ENCODE measurements around the gene ATRNL1.

The ATRNL1 gene

DNA sequence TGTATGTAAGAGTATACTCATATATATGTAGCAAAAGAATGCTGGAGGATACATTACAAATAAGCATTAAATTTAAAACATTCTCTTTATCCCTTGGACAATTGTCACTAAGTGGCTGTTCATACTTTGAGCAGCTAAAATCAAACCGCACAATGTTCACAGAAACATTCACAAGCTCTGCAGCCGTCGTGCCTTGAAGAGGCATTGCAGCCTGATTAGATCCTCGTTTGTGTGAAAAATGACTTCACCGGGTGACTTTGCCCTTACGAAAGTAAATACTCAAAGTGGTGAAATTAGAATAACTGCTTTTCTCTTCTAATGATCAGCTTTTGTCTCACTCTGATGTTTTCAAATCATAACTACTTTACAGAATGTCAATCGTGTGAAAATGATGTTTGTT is 860.8 kb downstream of the ATRNL1 start:
- H3K27ac ChIP-seq (ENCODE audit: low read length): no peak overlapping the region

GRCh38 chr10:115956225-115957011 is 863.3 kb downstream of the ATRNL1 start:
- no peak overlapping the region for H3K9ac ChIP-seq (ENCODE audit: low read depth, low read length)
- H3K27me3 ChIP-seq (ENCODE audit: insufficient read depth, low read length, poor library complexity): no peaks in the 10 kb centered on the region
- no peak overlapping the region for H3K4me3 ChIP-seq (ENCODE audit: low read depth in 1 of 2, low read length in 2 of 2)
- TF ChIP-seq, protein P1, sequence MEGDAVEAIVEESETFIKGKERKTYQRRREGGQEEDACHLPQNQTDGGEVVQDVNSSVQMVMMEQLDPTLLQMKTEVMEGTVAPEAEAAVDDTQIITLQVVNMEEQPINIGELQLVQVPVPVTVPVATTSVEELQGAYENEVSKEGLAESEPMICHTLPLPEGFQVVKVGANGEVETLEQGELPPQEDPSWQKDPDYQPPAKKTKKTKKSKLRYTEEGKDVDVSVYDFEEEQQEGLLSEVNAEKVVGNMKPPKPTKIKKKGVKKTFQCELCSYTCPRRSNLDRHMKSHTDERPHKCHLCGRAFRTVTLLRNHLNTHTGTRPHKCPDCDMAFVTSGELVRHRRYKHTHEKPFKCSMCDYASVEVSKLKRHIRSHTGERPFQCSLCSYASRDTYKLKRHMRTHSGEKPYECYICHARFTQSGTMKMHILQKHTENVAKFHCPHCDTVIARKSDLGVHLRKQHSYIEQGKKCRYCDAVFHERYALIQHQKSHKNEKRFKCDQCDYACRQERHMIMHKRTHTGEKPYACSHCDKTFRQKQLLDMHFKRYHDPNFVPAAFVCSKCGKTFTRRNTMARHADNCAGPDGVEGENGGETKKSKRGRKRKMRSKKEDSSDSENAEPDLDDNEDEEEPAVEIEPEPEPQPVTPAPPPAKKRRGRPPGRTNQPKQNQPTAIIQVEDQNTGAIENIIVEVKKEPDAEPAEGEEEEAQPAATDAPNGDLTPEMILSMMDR (IDR thresholded peaks at IDR 0.05; ENCODE audit: borderline replicate concordance, extremely low read depth, low read length, poor library complexity, severe bottlenecking): no peak
- TF ChIP-seq EZH2 (IDR thresholded peaks at IDR 0.05; ENCODE audit: borderline replicate concordance, low read depth, low read length, severe bottlenecking): no peak
- DNase-seq: no peak
- H3K9me3 ChIP-seq (ENCODE audit: insufficient read depth, low read length, severe bottlenecking): no peaks in the 10 kb centered on the region
- no peak overlapping the region for H2AFZ ChIP-seq (ENCODE audit: low read depth, low read length)
- H3K4me2 ChIP-seq (ENCODE audit: insufficient read depth, low read length): no peak overlapping the region
- no peaks in the 10 kb centered on the region for H3K4me1 ChIP-seq (ENCODE audit: insufficient read depth, low read length)
- H4K20me1 ChIP-seq (ENCODE audit: insufficient read depth, low read length): no peaks in the 10 kb centered on the region
- H3K27ac ChIP-seq (ENCODE audit: low read length): no peak overlapping the region
- H3K79me2 ChIP-seq (ENCODE audit: insufficient read depth, low read length): no peaks in the 10 kb centered on the region
- H3K36me3 ChIP-seq (ENCODE audit: insufficient read depth, low read length): no peaks in the 10 kb centered on the region
- no peak for ATAC-seq (ENCODE audit: insufficient read depth, low read depth)

More for the DNA sequence above, 860.8 kb downstream of the ATRNL1 start:
- Histone ChIP-seq H3K9ac (ENCODE audit: low read depth, low read length) (no peak overlapping the region), H3K36me3 (ENCODE audit: insufficient read depth, low read length) (no peaks in the 10 kb centered on the region), H4K20me1 (ENCODE audit: insufficient read depth, low read length) (no peaks in the 10 kb centered on the region), H3K9me3 (ENCODE audit: insufficient read depth, low read length, severe bottlenecking) (no peaks in the 10 kb centered on the region), H3K4me3 (ENCODE audit: low read depth in 1 of 2, low read length in 2 of 2) (no peak overlapping the region), H3K4me1 (ENCODE audit: insufficient read depth, low read length) (no peaks in the 10 kb centered on the region), H3K79me2 (ENCODE audit: insufficient read depth, low read length) (no peaks in the 10 kb centered on the region), H3K4me2 (ENCODE audit: insufficient read depth, low read length) (no peak overlapping the region), H2AFZ (ENCODE audit: low read depth, low read length) (no peak overlapping the region), H3K27me3 (ENCODE audit: insufficient read depth, low read length, poor library complexity) (no peaks in the 10 kb centered on the region)
- no peak for TF ChIP-seq EZH2 (IDR thresholded peaks at IDR 0.05; ENCODE audit: borderline replicate concordance, low read depth, low read length, severe bottlenecking)
- TF ChIP-seq, protein P1 (IDR thresholded peaks at IDR 0.05; ENCODE audit: borderline replicate concordance, extremely low read depth, low read length, poor library complexity, severe bottlenecking): no peak
- no peak for ATAC-seq (ENCODE audit: insufficient read depth, low read depth)
- DNase-seq: no peak

GRCh38 chr10:115957012-115957399 is 863.8 kb downstream of the ATRNL1 start:
- H2AFZ ChIP-seq (ENCODE audit: low read depth, low read length): no peak overlapping the region
- H3K79me2 ChIP-seq (ENCODE audit: insufficient read depth, low read length): no peaks in the 10 kb centered on the region
- no peak overlapping the region for H3K27ac ChIP-seq (ENCODE audit: low read length)
- no peaks in the 10 kb centered on the region for H3K27me3 ChIP-seq (ENCODE audit: insufficient read depth, low read length, poor library complexity)
- H3K36me3 ChIP-seq (ENCODE audit: insufficient read depth, low read length): no peaks in the 10 kb centered on the region
- no peak overlapping the region for H3K4me2 ChIP-seq (ENCODE audit: insufficient read depth, low read length)
- no peaks in the 10 kb centered on the region for H3K9me3 ChIP-seq (ENCODE audit: insufficient read depth, low read length, severe bottlenecking)
- H3K4me3 ChIP-seq (ENCODE audit: low read depth in 1 of 2, low read length in 2 of 2): no peak overlapping the region
- no peaks in the 10 kb centered on the region for H4K20me1 ChIP-seq (ENCODE audit: insufficient read depth, low read length)
- no peak overlapping the region for H3K9ac ChIP-seq (ENCODE audit: low read depth, low read length)
- no peaks in the 10 kb centered on the region for H3K4me1 ChIP-seq (ENCODE audit: insufficient read depth, low read length)
- ATAC-seq (ENCODE audit: insufficient read depth, low read depth): no peak
- no peak for TF ChIP-seq EZH2 (IDR thresholded peaks at IDR 0.05; ENCODE audit: borderline replicate concordance, low read depth, low read length, severe bottlenecking)
- TF ChIP-seq, protein P1 (IDR thresholded peaks at IDR 0.05; ENCODE audit: borderline replicate concordance, extremely low read depth, low read length, poor library complexity, severe bottlenecking): no peak
- DNase-seq: no peak
